Liver (tissue), 9 donors: ENCODE data around the gene NOS3. TPM values are rescaled to one million over a fixed set of nuclear protein-coding genes. Genes with fewer than 3 reads are reported as not detected.

Experiments used
- DNase-seq: peaks from one replicate; pipeline ENCODE4 v3.0.0-alpha.2; 2017; ENCODE audit warnings: low spot score
- H3K27ac ChIP-seq, 2 donors: one replicate each; pipeline ENCODE4 v1.7.0; 2013; ENCODE audit warnings: inconsistent platforms in 2 of 2, low read length in 2 of 2, control low read depth in 1 of 2, low read depth in 1 of 2, mild to moderate bottlenecking in 1 of 2
- H3K27me3 ChIP-seq, 4 donors: one replicate each; pipeline versions ENCODE4 v1.6.1 to v1.7.0; 2013; ENCODE audit warnings: low read length in 3 of 4, inconsistent platforms in 1 of 4, mild to moderate bottlenecking in 1 of 4, moderate library complexity in 1 of 4; ENCODE audit not compliant: control insufficient read depth in 4 of 4, insufficient read depth in 4 of 4
- H3K36me3 ChIP-seq, 4 donors: one replicate each; pipeline versions ENCODE4 v1.6.1 to v1.7.0; 2013; ENCODE audit warnings: low read length in 3 of 4, mild to moderate bottlenecking in 3 of 4, low read depth in 1 of 4, moderate library complexity in 1 of 4; ENCODE audit not compliant: control insufficient read depth in 4 of 4, insufficient read depth in 3 of 4
- H3K4me1 ChIP-seq, 4 donors: one replicate each; pipeline versions ENCODE4 v1.6.1 to v1.7.0; 2013; ENCODE audit warnings: low read length in 3 of 4, mild to moderate bottlenecking in 3 of 4, moderate library complexity in 1 of 4; ENCODE audit not compliant: control insufficient read depth in 4 of 4, insufficient read depth in 4 of 4
- H3K4me3 ChIP-seq, 3 donors: one replicate each; pipeline versions ENCODE4 v1.6.1 to v1.7.0; 2013; ENCODE audit warnings: low read length in 3 of 3, control low read depth in 1 of 3, low read depth in 1 of 3, mild to moderate bottlenecking in 1 of 3
- H3K9ac ChIP-seq, 2 donors: one replicate each; pipeline ENCODE4 v1.7.0; 2013; ENCODE audit warnings: low read length in 2 of 2, mild to moderate bottlenecking in 2 of 2, moderate library complexity in 2 of 2, control low read depth in 1 of 2, low read depth in 1 of 2
- H3K9me3 ChIP-seq, 4 donors: one replicate each; pipeline versions ENCODE4 v1.6.1 to v1.7.0; 2013; ENCODE audit warnings: low read length in 3 of 4; ENCODE audit not compliant: control insufficient read depth in 4 of 4
- GABPA ChIP-seq, 2 donors: IDR thresholded peaks in 1 of 2; conservative IDR thresholded peaks in 1 of 2; 2 replicates each; pipeline ENCODE4 v1.6.1; 2016; ENCODE audit warnings: antibody characterized with exemption in 2 of 2, mild to moderate bottlenecking in 1 of 2, moderate library complexity in 1 of 2
- JUND ChIP-seq, 2 donors: IDR thresholded peaks; 2 replicates each; pipeline ENCODE4 v1.6.1; 2016; ENCODE audit warnings: antibody characterized with exemption in 2 of 2
- RAD21 ChIP-seq, 2 donors: IDR thresholded peaks; 2 replicates each; pipeline ENCODE4 v1.6.1; 2016; ENCODE audit warnings: antibody characterized with exemption in 2 of 2, mild to moderate bottlenecking in 2 of 2
- REST ChIP-seq: IDR thresholded peaks from 2 replicates; pipeline ENCODE4 v1.6.1; 2016; ENCODE audit warnings: antibody characterized with exemption, mild to moderate bottlenecking
- YY1 ChIP-seq: IDR thresholded peaks from 2 replicates; pipeline ENCODE4 v1.6.1; 2016; ENCODE audit warnings: antibody characterized with exemption, mild to moderate bottlenecking
- WGBS: extraction: QIAGEN DNeasy Blood & Tissue Kit; methylation state at CpG from one replicate; pipeline ENCODE4 v1.1.7; 2013; 5-methylcytosine and 5-hydroxymethylcytosine counted together
- polyA plus RNA-seq, 2 donors: library from polyadenylated mRNA; stranded (reverse) in 1 of 2; unstranded in 1 of 2; fragments of 200-250 nt in 1 of 2; fragments of >200 nt in 1 of 2; fragmentation: Nextera tagmentation in 1 of 2; extraction: Ambion mirVana in 1 of 2; gene quantifications; one replicate each; pipeline versions ENCODE4 v1.2.1 to v1.2.3, GENCODE V29; 2013 to 2015
- total RNA-seq, 2 donors: library from RNA; depleted of rRNA; stranded (reverse); fragments of >200 nt; gene quantifications; one replicate each; pipeline ENCODE4 v1.2.3, GENCODE V29; 2014
- TF ChIP-seq, protein P1 (sequence below): fragments of 150-350 bp; IDR thresholded peaks from 2 replicates; pipeline ENCODE4 v1.5.1; 2017; ENCODE audit warnings: improper control_type of control experiment, low read depth, low read length; ENCODE audit not compliant: missing input control
- donor health status: healthy.
- donor health status: healthy.
- donor health status: healthy.
- donor health status: healthy.
- donor health status: healthy.

NOS3 gene
- total and polyA plus RNA-seq, 4 donors, result 1.6 to 6.1 (median 5.1) TPM

DNA sequence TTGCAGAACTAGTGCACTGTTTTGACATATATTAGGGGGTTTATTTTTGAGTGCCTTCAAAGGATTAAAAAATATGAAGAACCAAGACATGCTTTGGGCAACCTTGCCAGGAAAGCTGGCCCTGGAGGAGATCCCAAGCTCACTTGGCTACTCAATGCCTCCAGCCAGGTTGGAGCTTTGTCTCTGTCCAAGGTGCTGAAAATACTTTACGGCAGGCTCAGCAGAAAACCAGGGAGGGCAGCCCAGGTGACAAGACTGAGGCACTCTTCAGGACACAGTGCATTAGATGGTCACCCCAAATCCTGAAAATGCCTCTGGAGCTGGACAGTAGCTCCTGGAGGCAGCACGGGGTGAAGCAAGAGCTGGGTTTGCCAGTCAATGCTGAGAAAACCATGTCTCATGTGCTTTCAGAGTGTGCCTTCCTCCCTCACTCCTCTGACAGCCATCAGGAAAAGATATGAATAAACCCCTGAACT is 6.9 kb upstream of the NOS3 start:
- peaks cover 0 to 7% (median 0%) of the 10 kb centered on the region in 4 donors for H3K27me3 ChIP-seq
- TF ChIP-seq REST (peak; percentile 100), RAD21 (IDR thresholded peaks at IDR 0.05) (no peak), JUND (IDR thresholded peaks at IDR 0.05) (no peak), YY1 (no peak)
- DNase-seq, result no peak
- H3K36me3 ChIP-seq, result no peaks in the 10 kb centered on the region
- peaks cover 2 to 7% (median 5%) of the 10 kb centered on the region in 4 donors for H3K4me1 ChIP-seq
- no peak overlapping the region for H3K4me3 ChIP-seq
- H3K27ac ChIP-seq, result no peak overlapping the region
- no peaks in the 10 kb centered on the region for H3K9me3 ChIP-seq
- no peak overlapping the region for H3K9ac ChIP-seq
- 3% methylated on average over 2 of the region's 2 CpGs for WGBS

DNA sequence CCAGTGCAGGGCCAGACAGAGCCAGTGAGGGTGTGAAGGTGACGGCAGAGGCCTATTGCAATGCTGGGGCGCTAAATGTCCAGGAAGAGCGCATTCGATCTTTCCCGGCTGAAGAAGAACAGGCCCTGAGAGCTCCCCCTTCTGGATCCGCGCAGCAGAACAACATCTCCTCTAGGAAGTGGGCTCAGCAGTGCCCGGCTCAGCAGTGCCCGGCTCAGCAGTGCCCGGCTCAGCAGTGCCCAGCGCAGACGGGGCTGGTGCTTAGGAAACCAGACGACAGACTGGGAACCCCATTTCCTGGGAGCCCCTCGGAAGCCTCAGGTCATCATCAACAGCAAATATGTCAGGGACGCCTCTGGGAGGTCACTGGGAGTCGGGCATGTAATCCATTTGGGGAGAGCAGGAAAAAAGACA is 4.7 kb upstream of the NOS3 start:
- H3K36me3 ChIP-seq, result no peaks in the 10 kb centered on the region
- no peak for TF ChIP-seq GABPA (IDR thresholded peaks at IDR 0.05 in 1 of 2, conservative IDR thresholded peaks at IDR 0.05 in 1 of 2)
- peak; percentile 54 for TF ChIP-seq REST
- TF ChIP-seq, protein P1, sequence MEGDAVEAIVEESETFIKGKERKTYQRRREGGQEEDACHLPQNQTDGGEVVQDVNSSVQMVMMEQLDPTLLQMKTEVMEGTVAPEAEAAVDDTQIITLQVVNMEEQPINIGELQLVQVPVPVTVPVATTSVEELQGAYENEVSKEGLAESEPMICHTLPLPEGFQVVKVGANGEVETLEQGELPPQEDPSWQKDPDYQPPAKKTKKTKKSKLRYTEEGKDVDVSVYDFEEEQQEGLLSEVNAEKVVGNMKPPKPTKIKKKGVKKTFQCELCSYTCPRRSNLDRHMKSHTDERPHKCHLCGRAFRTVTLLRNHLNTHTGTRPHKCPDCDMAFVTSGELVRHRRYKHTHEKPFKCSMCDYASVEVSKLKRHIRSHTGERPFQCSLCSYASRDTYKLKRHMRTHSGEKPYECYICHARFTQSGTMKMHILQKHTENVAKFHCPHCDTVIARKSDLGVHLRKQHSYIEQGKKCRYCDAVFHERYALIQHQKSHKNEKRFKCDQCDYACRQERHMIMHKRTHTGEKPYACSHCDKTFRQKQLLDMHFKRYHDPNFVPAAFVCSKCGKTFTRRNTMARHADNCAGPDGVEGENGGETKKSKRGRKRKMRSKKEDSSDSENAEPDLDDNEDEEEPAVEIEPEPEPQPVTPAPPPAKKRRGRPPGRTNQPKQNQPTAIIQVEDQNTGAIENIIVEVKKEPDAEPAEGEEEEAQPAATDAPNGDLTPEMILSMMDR, result peak; percentile 47
- peak; percentile 62 to 82 for TF ChIP-seq RAD21 (IDR thresholded peaks at IDR 0.05)
- H3K27me3 ChIP-seq, result peaks cover 0 to 2% (median 0%) of the 10 kb centered on the region in 4 donors
- H3K4me1 ChIP-seq, result peaks cover 0 to 10% (median 6%) of the 10 kb centered on the region in 4 donors
- H3K4me3 ChIP-seq, result no peak overlapping the region
- no peak overlapping the region for H3K27ac ChIP-seq
- H3K9me3 ChIP-seq, result peaks cover 0 to 4% (median under 1%) of the 10 kb centered on the region in 4 donors
- 13% methylated on average over 16 of the region's 16 CpGs for whole genome bisulfite sequencing
- H3K9ac ChIP-seq, result no peak overlapping the region
- DNase-seq, result peak; percentile 65
